Endothelial cell (in vitro differentiated cells): ENCODE measurements around the gene ADAMTS15. TPM values are rescaled to one million over a fixed set of nuclear protein-coding genes. Genes with fewer than 3 reads are reported as not detected.

Experiments
- DNase-seq: peaks from one replicate; pipeline ENCODE4 v3.0.0; 2021; ENCODE audit warnings: low spot score
- H3K27ac Mint-ChIP-seq: one replicate; pipeline ENCODE4 v1.8.0; 2021; ENCODE audit warnings: mixed read lengths, inconsistent platforms; ENCODE audit not compliant: unreplicated experiment
- H3K27me3 Mint-ChIP-seq: one replicate; pipeline ENCODE4 v1.8.0; 2021; ENCODE audit warnings: mild to moderate bottlenecking, moderate library complexity, mixed read lengths, inconsistent platforms; ENCODE audit not compliant: unreplicated experiment
- H3K36me3 Mint-ChIP-seq: one replicate; pipeline ENCODE4 v1.8.0; 2021; ENCODE audit warnings: mild to moderate bottlenecking, low read depth, mixed read lengths, inconsistent platforms; ENCODE audit not compliant: unreplicated experiment
- H3K4me1 Mint-ChIP-seq: one replicate; pipeline ENCODE4 v1.8.0; 2021; ENCODE audit warnings: mild to moderate bottlenecking, mixed read lengths, inconsistent platforms; ENCODE audit not compliant: unreplicated experiment
- H3K4me3 Mint-ChIP-seq: one replicate; pipeline ENCODE4 v1.8.0; 2021; ENCODE audit warnings: mild to moderate bottlenecking, mixed read lengths, inconsistent platforms; ENCODE audit not compliant: unreplicated experiment
- H3K9me3 Mint-ChIP-seq: one replicate; pipeline ENCODE4 v1.8.0; 2021; ENCODE audit warnings: mixed read lengths, inconsistent platforms; ENCODE audit not compliant: unreplicated experiment
- CTCF ChIP-seq: fragments of 200-600 bp; sonication (generic); IDR thresholded peaks from one replicate; pipeline ENCODE4 v1.5.0; 2021; ENCODE audit warnings: antibody characterized with exemption; ENCODE audit not compliant: unreplicated experiment
- total RNA-seq: library from RNA; stranded (reverse); fragmentation: NEBNext Ultra II Directional; extraction: Animal tissue kit (Norgen Biotek cat#: 25700); gene quantifications from one replicate; pipeline ENCODE4 v1.2.1, GENCODE V29; 2021; ENCODE audit not compliant: unreplicated experiment

ADAMTS15 gene
- total RNA-seq, 1 donor from 2014 or later = 4.9 TPM

- Mint-ChIP-seq H3K27ac (no peak overlapping the region), H3K36me3 (peaks cover 4% of the 10 kb centered on the region), H3K4me3 (no peak overlapping the region), H3K27me3 (peaks cover 5% of the 10 kb centered on the region), H3K4me1 (peaks cover 12% of the 10 kb centered on the region), H3K9me3 (no peaks in the 10 kb centered on the region)
- no peak for DNase-seq
- no peak for TF ChIP-seq CTCF
Observed at GRCh38 chr11:130480711-130481140, 32.3 kb downstream of the ADAMTS15 start.

- Mint-ChIP-seq H3K36me3 (peaks cover 4% of the 10 kb centered on the region), H3K27ac (no peak overlapping the region), H3K9me3 (no peaks in the 10 kb centered on the region), H3K4me1 (peaks cover 3% of the 10 kb centered on the region), H3K4me3 (no peak overlapping the region), H3K27me3 (peaks cover 2% of the 10 kb centered on the region)
- DNase-seq = no peak
- no peak for TF ChIP-seq CTCF
Observed at GRCh38 chr11:130483124-130483523, 34.7 kb downstream of the ADAMTS15 start.

- Mint-ChIP-seq H3K4me3 (no peak overlapping the region), H3K4me1 (peaks cover 5% of the 10 kb centered on the region), H3K27me3 (peaks cover 2% of the 10 kb centered on the region), H3K36me3 (peaks cover 4% of the 10 kb centered on the region), H3K9me3 (no peaks in the 10 kb centered on the region), H3K27ac (no peak overlapping the region)
- no peak for TF ChIP-seq CTCF
- DNase-seq = no peak
Observed at GRCh38 chr11:130485983-130486382, 37.5 kb downstream of the ADAMTS15 start.

GRCh38 chr11:130486391-130486836, 38.0 kb downstream of the ADAMTS15 start:
- Mint-ChIP-seq H3K9me3 (no peaks in the 10 kb centered on the region), H3K27ac (no peak overlapping the region), H3K27me3 (peaks cover 2% of the 10 kb centered on the region), H3K36me3 (peaks cover 4% of the 10 kb centered on the region), H3K4me3 (no peak overlapping the region), H3K4me1 (peaks cover 5% of the 10 kb centered on the region)
- TF ChIP-seq CTCF = no peak
- no peak for DNase-seq

- peaks cover 2% of the 10 kb centered on the region for H3K27me3 Mint-ChIP-seq
- no peaks in the 10 kb centered on the region for H3K9me3 Mint-ChIP-seq
- H3K36me3 Mint-ChIP-seq = peaks cover 4% of the 10 kb centered on the region
- DNase-seq = no peak
- H3K4me1 Mint-ChIP-seq = peaks cover 5% of the 10 kb centered on the region
- H3K4me3 Mint-ChIP-seq = no peak overlapping the region
- TF ChIP-seq CTCF = no peak
- H3K27ac Mint-ChIP-seq = no peak overlapping the region
Observed at GRCh38 chr11:130486987-130487923, 38.8 kb downstream of the ADAMTS15 start.
